GM10248 (cell line): ENCODE measurements around the gene CHORDC1.

Experiments used
- CTCF ChIA-PET: fragments of 300-600 bp; sonication (Branson Sonifier 250); formaldehyde crosslinking; extraction: SDS; loops from one replicate; lab custom pipeline; 2021; ENCODE audit warnings: antibody characterized with exemption; lab: Yijun Ruan, JAX
- POLR2A ChIA-PET: fragments of 350-650 bp; sonication (Branson Sonifier 250); formaldehyde crosslinking; extraction: SDS; loops from one replicate; lab custom pipeline; 2020; ENCODE audit warnings: antibody characterized with exemption; lab: Yijun Ruan, JAX
- DNase-seq: peaks from one replicate; pipeline ENCODE4 v3.0.0; 2012; ENCODE audit errors: extremely low spot score
- CTCF ChIP-seq: IDR thresholded peaks from 2 replicates; pipeline ENCODE4 v1.5.1; 2012; ENCODE audit warnings: mild to moderate bottlenecking, low read depth; ENCODE audit errors: extremely low read depth, missing control alignments, control extremely low read depth

Gene CHORDC1

GRCh38 chr11:90235526-90235925 is 12.7 kb upstream of the CHORDC1 start:
- ChIA-PET POLR2A (no interaction called here), CTCF (interaction anchor here (1.4 to 4.3 kb wide), 4 partner anchors 9 to 31 kb away, joined by 3 to 16 read pairs (median 5); no protein-coding TSS in a partner anchor)
- TF ChIP-seq CTCF = no peak
- DNase-seq = no peak

GRCh38 chr11:90234977-90235376 is 12.1 kb upstream of the CHORDC1 start:
- POLR2A ChIA-PET = no interaction called here
- CTCF ChIA-PET = interaction anchor here (1.4 to 4.3 kb wide), 3 partner anchors 10 to 30 kb away, joined by 3 to 16 read pairs (median 5); no protein-coding TSS in a partner anchor
- no peak for DNase-seq
- TF ChIP-seq CTCF = no peak

- DNase-seq = no peak
- ChIA-PET POLR2A (no interaction called here), CTCF (interaction anchor here (1.2 to 1.9 kb wide), 3 partner anchors 10 to 25 kb away, joined by 3 to 6 read pairs (median 3); no protein-coding TSS in a partner anchor)
- TF ChIP-seq CTCF = no peak
Measured at GRCh38 chr11:90229791-90230190, 6.9 kb upstream of the CHORDC1 start.

- POLR2A ChIA-PET = no interaction called here
Measured at GRCh38 chr11:90228056-90228455, 5.2 kb upstream of the CHORDC1 start.

GRCh38 chr11:90223248-90223585 is 368 bp upstream of the CHORDC1 start:
- DNase-seq = no peak
- CTCF ChIA-PET = interaction anchor here (0.7 to 4.2 kb wide), 3 partner anchors 16 to 21 kb away, joined by 3 to 24 read pairs (median 3); no protein-coding TSS in a partner anchor
- TF ChIP-seq CTCF = no peak
- POLR2A ChIA-PET = no interaction called here

More at GRCh38 chr11:90228056-90228455, 5.2 kb upstream of the CHORDC1 start:
- no peak for DNase-seq
- CTCF ChIA-PET = interaction anchor here (1.0 to 1.9 kb wide), 3 partner anchors 23 to 84 kb away, joined by 3 to 6 read pairs (median 5); no protein-coding TSS in a partner anchor
- no peak for TF ChIP-seq CTCF

- no peak for DNase-seq
- ChIA-PET CTCF (interaction anchor here (4.2 kb wide), 1 partner anchor 17 kb away, joined by 24 read pairs; no protein-coding TSS in a partner anchor), POLR2A (no interaction called here)
- no peak for TF ChIP-seq CTCF
Measured at GRCh38 chr11:90221803-90222458, 918 bp downstream of the CHORDC1 start.
